ENCODE results near the gene APOA5.

The APOA5 gene

GRCh38 chr11:116826751-116827431 is 35.2 kb upstream of the APOA5 start:
- DNase-seq (ENCODE audit: low spot score): no peak
- TF ChIP-seq, protein P1, sequence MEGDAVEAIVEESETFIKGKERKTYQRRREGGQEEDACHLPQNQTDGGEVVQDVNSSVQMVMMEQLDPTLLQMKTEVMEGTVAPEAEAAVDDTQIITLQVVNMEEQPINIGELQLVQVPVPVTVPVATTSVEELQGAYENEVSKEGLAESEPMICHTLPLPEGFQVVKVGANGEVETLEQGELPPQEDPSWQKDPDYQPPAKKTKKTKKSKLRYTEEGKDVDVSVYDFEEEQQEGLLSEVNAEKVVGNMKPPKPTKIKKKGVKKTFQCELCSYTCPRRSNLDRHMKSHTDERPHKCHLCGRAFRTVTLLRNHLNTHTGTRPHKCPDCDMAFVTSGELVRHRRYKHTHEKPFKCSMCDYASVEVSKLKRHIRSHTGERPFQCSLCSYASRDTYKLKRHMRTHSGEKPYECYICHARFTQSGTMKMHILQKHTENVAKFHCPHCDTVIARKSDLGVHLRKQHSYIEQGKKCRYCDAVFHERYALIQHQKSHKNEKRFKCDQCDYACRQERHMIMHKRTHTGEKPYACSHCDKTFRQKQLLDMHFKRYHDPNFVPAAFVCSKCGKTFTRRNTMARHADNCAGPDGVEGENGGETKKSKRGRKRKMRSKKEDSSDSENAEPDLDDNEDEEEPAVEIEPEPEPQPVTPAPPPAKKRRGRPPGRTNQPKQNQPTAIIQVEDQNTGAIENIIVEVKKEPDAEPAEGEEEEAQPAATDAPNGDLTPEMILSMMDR (IDR thresholded peaks at IDR 0.05; ENCODE audit: borderline replicate concordance, control extremely low read depth, extremely low read depth, insufficient read depth, missing control alignments): no peak
- in situ Hi-C loops (cut with MboI; ENCODE audit: low sequenced_read_pairs, unreplicated experiment): no loop called here

DNA sequence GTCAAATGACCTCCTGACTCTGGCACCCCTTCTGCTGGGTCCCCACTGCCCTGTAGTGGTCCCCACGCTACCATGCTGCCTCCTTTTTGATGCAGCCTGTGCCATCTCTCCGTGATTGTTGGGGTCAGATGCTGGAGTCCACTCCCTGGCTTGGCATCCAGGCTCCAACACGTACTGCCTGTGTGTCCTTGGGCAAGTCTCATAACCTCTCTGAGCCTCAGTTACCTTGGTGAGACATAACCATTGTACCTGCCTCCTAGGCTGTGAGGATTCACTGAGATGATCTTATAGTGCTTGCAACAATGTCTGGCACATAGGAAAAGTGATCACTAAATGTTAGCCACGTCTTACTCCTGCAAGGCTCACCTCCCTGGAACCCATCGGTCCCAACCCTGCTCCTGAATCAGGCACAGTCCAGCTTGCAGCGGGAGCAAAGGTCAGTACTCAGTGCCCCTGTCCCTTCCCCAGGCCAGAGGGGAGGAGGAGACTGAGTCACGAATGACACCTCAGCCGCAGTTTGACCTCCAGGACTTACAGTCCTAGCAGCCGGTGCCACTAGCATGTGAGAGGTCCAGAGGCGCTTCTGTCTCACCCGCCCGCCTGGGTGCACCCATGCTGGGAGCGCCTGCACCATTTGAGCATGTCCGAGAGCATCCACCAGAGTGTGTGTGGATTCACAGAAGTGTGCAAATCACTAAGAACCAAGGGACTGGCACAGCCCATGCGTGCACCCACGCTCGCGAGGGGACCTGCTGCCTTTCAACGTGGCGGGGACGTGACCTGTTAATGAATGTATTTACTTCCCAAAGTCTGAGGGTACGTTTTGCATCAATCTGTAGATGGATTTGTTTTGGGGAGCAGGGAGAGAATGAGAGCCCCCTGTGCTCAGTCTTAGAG is 34.4 kb upstream of the APOA5 start:
- no peak for DNase-seq (ENCODE audit: low spot score)
- TF ChIP-seq, protein P1 (IDR thresholded peaks at IDR 0.05; ENCODE audit: borderline replicate concordance, control extremely low read depth, extremely low read depth, insufficient read depth, missing control alignments): no peak
- in situ Hi-C loops (cut with MboI; ENCODE audit: low sequenced_read_pairs, unreplicated experiment): no loop called here

DNA sequence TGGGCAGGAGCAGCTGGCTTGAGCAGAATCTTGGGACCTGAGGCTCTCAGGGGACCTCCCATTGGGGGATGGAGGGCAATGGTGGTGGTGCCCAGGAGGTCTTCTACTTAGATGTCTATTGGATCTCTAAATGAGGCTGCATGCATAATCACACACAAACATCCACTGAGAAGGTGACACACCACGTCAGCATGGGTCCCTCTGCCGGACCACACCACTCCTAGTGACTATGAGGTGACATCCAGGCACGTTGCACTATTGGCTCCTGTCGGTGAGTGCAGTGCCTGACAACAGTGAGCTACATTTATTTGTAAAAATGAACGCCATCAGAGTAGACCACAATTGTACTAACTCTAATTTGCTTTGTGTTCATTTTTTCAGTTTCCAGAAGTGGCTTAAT is 33.8 kb upstream of the APOA5 start:
- in situ Hi-C loops (cut with MboI; ENCODE audit: low sequenced_read_pairs, unreplicated experiment): no loop called here
- TF ChIP-seq, protein P1 (IDR thresholded peaks at IDR 0.05; ENCODE audit: borderline replicate concordance, control extremely low read depth, extremely low read depth, insufficient read depth, missing control alignments): no peak
- no peak for DNase-seq (ENCODE audit: low spot score)

DNA sequence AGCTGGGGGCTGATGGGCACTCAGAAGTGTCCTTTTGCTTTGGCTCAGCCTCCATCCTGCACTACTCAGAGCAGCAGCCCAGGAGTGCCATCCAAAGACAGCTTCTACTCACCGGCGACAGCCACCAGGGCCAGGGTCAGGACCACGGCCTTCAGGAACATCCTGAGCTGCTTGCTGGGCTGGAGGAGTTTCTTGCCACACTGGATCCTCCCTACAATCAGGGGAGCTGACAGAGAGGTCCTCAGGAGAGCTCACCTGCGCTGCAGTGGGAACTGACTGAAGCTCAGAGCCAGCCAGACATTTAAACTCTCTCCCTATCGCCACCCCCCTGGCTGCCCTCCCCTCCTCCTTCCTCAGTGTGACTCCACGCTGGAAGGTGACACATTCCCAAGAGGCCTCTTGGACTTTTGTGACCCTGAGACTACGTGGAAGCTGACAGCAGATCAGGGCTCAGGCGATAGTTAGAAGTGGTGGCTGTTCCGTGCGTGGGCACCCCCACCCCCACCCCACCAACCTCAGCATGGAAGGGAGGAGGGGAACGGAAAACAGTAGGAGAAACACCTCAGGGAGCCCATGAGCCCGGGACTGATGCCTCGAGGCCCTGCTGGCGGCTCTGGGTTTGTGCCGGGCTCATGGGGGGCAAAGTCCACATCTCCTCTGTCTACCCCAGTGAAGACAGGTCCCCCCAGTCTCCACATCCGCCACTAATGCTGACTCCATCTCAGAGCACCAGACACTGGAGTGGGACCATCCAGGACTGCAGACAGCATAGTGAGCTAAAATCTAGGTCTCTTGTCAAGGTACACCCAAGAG is 31.6 kb upstream of the APOA5 start, which contains the start of gene APOA4:
TSS of gene APOA4 (minus strand) at position 274 of the 813 bp plus-strand sequence. CDS start at position 161, 113 bp downstream.
- DNase-seq (ENCODE audit: low spot score): no peak
- in situ Hi-C loops (cut with MboI; ENCODE audit: low sequenced_read_pairs, unreplicated experiment): no loop called here
- TF ChIP-seq, protein P1 (IDR thresholded peaks at IDR 0.05; ENCODE audit: borderline replicate concordance, control extremely low read depth, extremely low read depth, insufficient read depth, missing control alignments): no peak

DNA sequence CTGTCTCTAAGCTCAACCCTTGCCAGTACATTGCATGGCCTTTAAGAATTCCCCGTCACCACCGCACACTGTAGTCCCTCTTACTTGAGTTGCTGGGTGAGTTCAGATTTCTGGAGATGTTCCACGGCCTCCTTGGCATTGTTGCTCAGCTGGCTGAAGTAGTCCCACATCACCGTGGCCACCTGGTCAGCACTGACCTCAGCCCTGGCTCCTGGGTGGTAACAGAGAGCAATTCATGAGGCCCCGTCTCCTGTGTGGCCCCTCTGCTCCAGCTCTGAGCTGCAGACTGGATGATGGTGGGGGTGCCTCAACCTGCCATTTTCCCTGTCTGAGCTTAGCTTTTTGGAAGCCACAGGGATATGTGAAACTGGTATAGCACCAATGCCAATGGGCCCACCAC is 30.9 kb upstream of the APOA5 start:
- TF ChIP-seq, protein P1 (IDR thresholded peaks at IDR 0.05; ENCODE audit: borderline replicate concordance, control extremely low read depth, extremely low read depth, insufficient read depth, missing control alignments): no peak
- no peak for DNase-seq (ENCODE audit: low spot score)
- in situ Hi-C loops (cut with MboI; ENCODE audit: low sequenced_read_pairs, unreplicated experiment): no loop called here

All from GM13976 (cell line).